ENCODE measurements around the gene RGS2. TPM values are rescaled to one million over a fixed set of nuclear protein-coding genes. Genes with fewer than 3 reads are reported as not detected.

Gene RGS2
- total and polyA plus RNA-seq, 9 of the 15 experiments (the other 6 are each of a cell fraction or from before 2014, with no cell fraction given) = 2.5 to 5.4 (median 3.8) TPM

- TF ChIP-seq ZMIZ1 (IDR thresholded peaks at IDR 0.05; ENCODE audit: low read depth in 2 of 2, low read length in 2 of 2) = no peak
- no peak for TF ChIP-seq RBM15 (IDR thresholded peaks at IDR 0.05; ENCODE audit: insufficient read depth, low read length)
- TF ChIP-seq CBX3 (IDR thresholded peaks at IDR 0.05; ENCODE audit: borderline replicate concordance in 1 of 2, low read length in 2 of 2) = no peak
- no peak for TF ChIP-seq TFAM (CRISPR knock-in tag; conservative IDR thresholded peaks at IDR 0.05)
- no peak for TF ChIP-seq E2F3 (CRISPR knock-in tag; IDR thresholded peaks at IDR 0.05)
- peak; percentile 72 for TF ChIP-seq ZBTB7A (IDR thresholded peaks at IDR 0.05; ENCODE audit: borderline replicate concordance, control insufficient read depth, low read depth, low read length)
- no peak; the same call in 1 of the 2 replicates for TF ChIP-seq MTA1 (IDR thresholded peaks at IDR 0.05; ENCODE audit: borderline replicate concordance)
- TF ChIP-seq ASH1L (IDR thresholded peaks at IDR 0.05; ENCODE audit: borderline replicate concordance, low read depth, partially characterized antibody) = no peak
- peak; percentile 88 for TF ChIP-seq POLR2B (IDR thresholded peaks at IDR 0.05; ENCODE audit: low read depth, partially characterized antibody)
- no peak for TF ChIP-seq STAT6 (CRISPR knock-in tag; IDR thresholded peaks at IDR 0.05)
- 0 out of 2 replicates have a peak, but pooled peaks have one; percentile 17 for TF ChIP-seq HDAC8 (tag; IDR thresholded peaks at IDR 0.05)
- no peak; a peak in 1 of 4 replicates for TF ChIP-seq FOXA3 (CRISPR knock-in tag; conservative IDR thresholded peaks at IDR 0.05 in 1 of 2, IDR thresholded peaks at IDR 0.05 in 1 of 2)
- 0 out of 2 replicates have a peak, but pooled peaks have one; percentile 11 for TF ChIP-seq HES1 (IDR thresholded peaks at IDR 0.05; ENCODE audit: low read depth)
- no peak for TF ChIP-seq TSC22D4 (tag; IDR thresholded peaks at IDR 0.05)
- no peak for TF ChIP-seq GMEB1 (CRISPR knock-in tag; IDR thresholded peaks at IDR 0.05)
- no peak for TF ChIP-seq ZNF253 (CRISPR knock-in tag; conservative IDR thresholded peaks at IDR 0.05)
- TF ChIP-seq SRSF7 (optimal IDR thresholded peaks at IDR 0.05; ENCODE audit: low read depth, low read length) = no peak
- peak; percentile 87 for TF ChIP-seq FOXP1 (CRISPR knock-in tag; IDR thresholded peaks at IDR 0.05)
These were observed at the start of gene RGS2 (continued) for GRCh38 chr1:192808518-192809306.
